K562 (cell line): ENCODE data around the gene SLC2A2. TPM values are rescaled to one million over a fixed set of nuclear protein-coding genes. Genes with fewer than 3 reads are reported as not detected.

ENCODE experiments used
- ATAC-seq: fragments of 200-7000 bp; cut with Tn5 transposase; 3 replicates; pipeline ENCODE4 v1.9.1; 2020; ENCODE audit warnings: moderate library complexity
- BruUV-seq: library from RNA; stranded (reverse); fragments of 400-500 nt; replicated peaks from 2 replicates; lab custom pipeline; 2021; lab: Mats Ljungman, UMichigan
- CTCF ChIA-PET: fragments of 300-600 bp; formaldehyde crosslinking; extraction: SDS; loops from one replicate; lab custom pipeline; 2021; ENCODE audit warnings: low intra/inter-chr PET ratio; lab: Yijun Ruan, JAX
- POLR2A ChIA-PET: fragments of 300-600, 350-650 bp; sonication (Branson Sonifier 250); formaldehyde crosslinking; extraction: SDS; loops from one replicate; lab custom pipeline; 2021; ENCODE audit warnings: antibody characterized with exemption, inconsistent platforms; lab: Yijun Ruan, JAX
- DNase-seq, 4 experiments: peaks; one replicate each; pipeline versions ENCODE4 v3.0.0 to v3.0.0-alpha.2; 2011 to 2018; ENCODE audit warnings: low spot score in 3 of 4, mixed read lengths in 3 of 4; ENCODE audit errors: extremely low read depth in 1 of 4
- FAIRE-seq: peaks from 2 replicates; lab custom pipeline; 2011; peaks lifted over from hg19 to GRCh38; lab: Jason Lieb, UNC
- H2AFZ ChIP-seq: 2 replicates; pipeline ENCODE4 v1.6.0; 2011; ENCODE audit warnings: low read depth, low read length, control low read depth, inconsistent platforms
- H3K27ac ChIP-seq: fragments of 200-600 bp; 3 replicates; pipeline ENCODE4 v1.8.0; 2011; ENCODE audit warnings: low read depth, mild to moderate bottlenecking, control low read depth, inconsistent platforms, low read length, moderate library complexity, mixed read lengths; ENCODE audit errors: extremely low read depth
- H3K27me3 ChIP-seq, 2 experiments: fragments of 300-600 bp in 1 of 2; 2 replicates in 1 of 2; 3 replicates in 1 of 2; pipeline versions ENCODE4 v1.6.0 to v1.8.0; 2011; ENCODE audit warnings: inconsistent platforms in 2 of 2, low read length in 2 of 2, mild to moderate bottlenecking in 1 of 2, mixed read lengths in 1 of 2, moderate library complexity in 1 of 2; ENCODE audit not compliant: control insufficient read depth in 2 of 2, insufficient read depth in 2 of 2
- H3K36me3 ChIP-seq: fragments of 300-600 bp; 3 replicates; pipeline ENCODE4 v1.8.0; 2011; ENCODE audit warnings: mild to moderate bottlenecking, low read length, inconsistent platforms; ENCODE audit not compliant: control insufficient read depth, insufficient read depth
- H3K4me1 ChIP-seq, 2 experiments: fragments of 200-600 bp in 1 of 2; replicated peaks in 1 of 2; 2 replicates in 1 of 2; 3 replicates in 1 of 2; pipeline versions ENCODE4 v1.5.1 to v1.8.0; 2011; ENCODE audit warnings: inconsistent platforms in 2 of 2, low read length in 2 of 2, mild to moderate bottlenecking in 1 of 2, mixed read lengths in 1 of 2, moderate library complexity in 1 of 2; ENCODE audit not compliant: control insufficient read depth in 2 of 2, insufficient read depth in 2 of 2
- H3K4me2 ChIP-seq: 2 replicates; pipeline ENCODE4 v1.6.1; 2011; ENCODE audit warnings: low read length, control low read depth, inconsistent platforms, mixed read lengths; ENCODE audit not compliant: insufficient read depth
- H3K4me3 ChIP-seq: fragments of 200-600 bp; sonication (generic), shearing (Covaris generic); 2 replicates; pipeline ENCODE4 v1.5.1; 2016; ENCODE audit warnings: control low read depth, inconsistent platforms
- H3K79me2 ChIP-seq: fragments of 200-600 bp; 3 replicates; pipeline ENCODE4 v1.8.0; 2011; ENCODE audit warnings: low read length, inconsistent platforms; ENCODE audit not compliant: control insufficient read depth, insufficient read depth
- H3K9ac ChIP-seq, 2 experiments: 2 replicates each; pipeline versions ENCODE4 v1.6.0 to v1.6.1; 2011; ENCODE audit warnings: low read depth in 2 of 2, low read length in 2 of 2, control low read depth in 1 of 2, inconsistent platforms in 1 of 2, mild to moderate bottlenecking in 1 of 2, mixed read lengths in 1 of 2; ENCODE audit not compliant: insufficient read depth in 1 of 2
- H3K9me1 ChIP-seq: one replicate; pipeline ENCODE4 v1.6.0; 2011; ENCODE audit warnings: inconsistent platforms, mild to moderate bottlenecking, low read length, moderate library complexity; ENCODE audit not compliant: control insufficient read depth, insufficient read depth
- H3K9me3 ChIP-seq: replicated peaks from 2 replicates; pipeline ENCODE4 v1.5.1; 2011; ENCODE audit warnings: low read depth, low read length, inconsistent platforms; ENCODE audit not compliant: control insufficient read depth, insufficient read depth
- H4K20me1 ChIP-seq: replicated peaks from 2 replicates; pipeline ENCODE4 v1.6.1; 2011; ENCODE audit warnings: low read length, inconsistent platforms, mixed read lengths; ENCODE audit not compliant: control insufficient read depth, insufficient read depth
- CBFA2T2 ChIP-seq: fragments of 450-650 bp; conservative IDR thresholded peaks from 2 replicates; pipeline ENCODE4 v1.6.1; 2017; ENCODE audit warnings: mild to moderate bottlenecking
- CSDE1 ChIP-seq, 2 experiments: fragments of 450-650 bp; IDR thresholded peaks; 2 replicates each; pipeline ENCODE4 v1.6.1; 2016; ENCODE audit warnings: mild to moderate bottlenecking in 1 of 2
- DIDO1 ChIP-seq: fragments of 450-650 bp; IDR thresholded peaks from 2 replicates; pipeline ENCODE4 v1.6.1; 2016; ENCODE audit warnings: low read depth, missing biosample characterization, missing genetic modification characterization
- NCOA6 ChIP-seq: fragments of 450-650 bp; IDR thresholded peaks from 2 replicates; pipeline ENCODE4 v1.6.1; 2017; ENCODE audit warnings: mild to moderate bottlenecking
- PHF21A ChIP-seq: fragments of 450-650 bp; IDR thresholded peaks from 2 replicates; pipeline ENCODE4 v1.6.1; 2017; ENCODE audit warnings: low read depth, borderline replicate concordance
- RCOR1 ChIP-seq, 2 experiments: IDR thresholded peaks; 2 replicates each; pipeline ENCODE4 v1.6.1; 2012; ENCODE audit warnings: low read depth in 2 of 2, low read length in 2 of 2, borderline replicate concordance in 1 of 2, improper control_type of control experiment in 1 of 2
- SMARCA4 ChIP-seq: fragments of 450-650 bp; IDR thresholded peaks from 2 replicates; pipeline ENCODE4 v1.6.1; 2016
- SMARCB1 ChIP-seq: IDR thresholded peaks from 2 replicates; pipeline ENCODE4 v1.6.1; 2011; ENCODE audit warnings: improper control_type of control experiment, low read depth; ENCODE audit not compliant: insufficient read length
- SPI1 ChIP-seq: IDR thresholded peaks from 2 replicates; pipeline ENCODE4 v1.6.1; 2011; ENCODE audit warnings: low read depth, low read length, control low read depth, borderline replicate concordance
- SUPT5H ChIP-seq: fragments of 450-650 bp; IDR thresholded peaks from 2 replicates; pipeline ENCODE4 v1.6.1; 2016
- TRIM24 ChIP-seq, 2 experiments: fragments of 450-650 bp; IDR thresholded peaks; 2 replicates each; pipeline ENCODE4 v1.6.1; 2016
- ZNF12 ChIP-seq: sonication (generic); formaldehyde crosslinking; IDR thresholded peaks from 2 replicates; pipeline ENCODE4 v1.4.0; 2020; ENCODE audit warnings: mild to moderate bottlenecking, missing genetic modification reagents
- ZNF274 ChIP-seq: IDR thresholded peaks from 2 replicates; pipeline ENCODE4 v1.6.1; 2011; ENCODE audit warnings: low read depth, mild to moderate bottlenecking, low read length, moderate library complexity, borderline replicate concordance
- ZNF589 ChIP-seq: fragments of 200-800 bp; sonication (Bioruptor generic); IDR thresholded peaks from 2 replicates; pipeline ENCODE4 v1.6.1; 2016; ENCODE audit warnings: low read depth, missing genetic modification characterization, missing compliant biosample characterization
- WGBS: fragments of 100-300 bp; shearing (Covaris generic); methylation state at CpG from one replicate; pipeline ENCODE4 v1.1.6; 2016; ENCODE audit warnings: low coverage, mixed read lengths; ENCODE audit not compliant: insufficient coverage; ENCODE audit errors: missing lambda C conversion rate; 5-methylcytosine and 5-hydroxymethylcytosine counted together
- in situ Hi-C: fragments of 300-500 bp; cut with MboI; formaldehyde crosslinking; loops from 4 replicates; pipeline ENCODE4 v1.15.0; 2018; ENCODE audit warnings: inconsistent platforms, mixed read lengths
- intact Hi-C: fragments of 100-400 bp; cut with micrococcal nuclease; formaldehyde crosslinking; loops from 2 replicates; pipeline ENCODE4 v1.14.2; 2022
- polyA plus RNA-seq, 8 experiments: library from polyadenylated mRNA; depleted of rRNA in 4 of 8; stranded (reverse) in 5 of 8; unstranded in 3 of 8; fragments of >200 nt; fragmentation: Nextera tagmentation in 2 of 8; fragmentation: Illumina TruSeq in 1 of 8; extraction: Ambion mirVana in 2 of 8; extraction: Trizol in 1 of 8; gene quantifications; 2 replicates each; pipeline versions ENCODE4 v1.2.1 to v1.2.3, GENCODE V29; 2011 to 2014; ENCODE audit warnings: inconsistent platforms in 1 of 8, missing spikeins in 1 of 8
- total RNA-seq, 7 experiments: library from RNA; depleted of rRNA in 6 of 7; stranded (reverse); fragments of >200 nt in 6 of 7; fragmentation: Illumina TruSeq in 2 of 7; extraction: Trizol in 2 of 7; gene quantifications; 2 replicates each; pipeline versions ENCODE4 v1.2.1 to v1.2.3, GENCODE V29; 2011 to 2021; ENCODE audit warnings: low replicate concordance in 1 of 7

The SLC2A2 gene
- total and polyA plus RNA-seq, 9 of the 15 experiments (the other 6 are each of a cell fraction or from before 2014, with no cell fraction given) = 0.18 TPM; not detected in 8

DNA sequence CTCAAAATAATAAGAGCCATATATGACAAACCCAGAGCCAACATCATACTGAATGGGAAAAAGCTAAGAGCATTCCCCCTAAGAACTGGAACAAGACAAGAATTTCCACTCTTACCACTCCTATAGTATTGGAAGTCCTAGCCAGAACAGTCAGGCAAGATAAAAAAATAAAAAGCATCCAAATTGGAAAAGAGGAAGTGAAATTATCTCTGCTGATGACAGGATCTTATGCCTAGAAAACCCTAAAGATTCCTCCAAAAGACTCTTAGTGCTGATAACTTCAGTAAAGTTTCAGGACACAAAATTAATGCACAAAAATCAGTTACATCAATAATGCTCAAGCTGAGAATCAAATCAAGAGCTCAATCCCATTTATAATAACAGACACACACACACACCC lies 45.9 kb upstream of the SLC2A2 start (continued):
- TF ChIP-seq SPI1 (peak; percentile 95), SUPT5H (no peak), SMARCA4 (peak; percentile 29; the same call in 1 of the 2 replicates)
- TF ChIP-seq, all 486 proteins: peak for 6

- intact Hi-C loops (no loop called here), in situ Hi-C loops (no loop called here)
- Histone ChIP-seq H3K9ac (no peak overlapping the region), H2AFZ (no peak overlapping the region), H3K4me3 (no peak overlapping the region), H3K79me2 (no peaks in the 10 kb centered on the region), H4K20me1 (no peaks in the 10 kb centered on the region)
- FAIRE-seq = no peak
- TF ChIP-seq NCOA6 (no peak), SMARCB1 (no peak), CBFA2T2 (no peak), TRIM24 (IDR thresholded peaks at IDR 0.05) (no peak), CSDE1 (IDR thresholded peaks at IDR 0.05) (no peak), ZNF274 (no peak), SMARCA4 (no peak), PHF21A (no peak), RCOR1 (IDR thresholded peaks at IDR 0.05; ENCODE audit: borderline replicate concordance in 1 of 2, low read depth in 2 of 2, low read length in 2 of 2) (no peak), ZNF12 (CRISPR knock-in tag) (no peak), DIDO1 (tag) (no peak), ZNF589 (CRISPR knock-in tag) (no peak)
- TF ChIP-seq, all 486 proteins: peak for 0
- no TSS peak for BruUV-seq
- ChIA-PET POLR2A (no interaction called here), CTCF (no interaction called here)
- H3K9me3 ChIP-seq = no peaks in the 10 kb centered on the region
- no peaks in the 10 kb centered on the region for H3K27me3 ChIP-seq
- DNase-seq (no peak), ATAC-seq (no peak)
- no peak overlapping the region for H3K4me2 ChIP-seq
- H3K4me1 ChIP-seq = no peaks in the 10 kb centered on the region
- 52% methylated on average over 3 of the region's 3 CpGs for WGBS
- no peak overlapping the region for H3K27ac ChIP-seq
- H3K36me3 ChIP-seq = peaks cover 35% of the 10 kb centered on the region; the same call in 2 of the 3 replicates
- H3K9me1 ChIP-seq = no peaks in the 10 kb centered on the region
Measured at GRCh38 chr3:171068658-171069057, 42.1 kb upstream of the SLC2A2 start.
